ENCODE data around the gene TNFAIP8L1.

The TNFAIP8L1 gene

DNA sequence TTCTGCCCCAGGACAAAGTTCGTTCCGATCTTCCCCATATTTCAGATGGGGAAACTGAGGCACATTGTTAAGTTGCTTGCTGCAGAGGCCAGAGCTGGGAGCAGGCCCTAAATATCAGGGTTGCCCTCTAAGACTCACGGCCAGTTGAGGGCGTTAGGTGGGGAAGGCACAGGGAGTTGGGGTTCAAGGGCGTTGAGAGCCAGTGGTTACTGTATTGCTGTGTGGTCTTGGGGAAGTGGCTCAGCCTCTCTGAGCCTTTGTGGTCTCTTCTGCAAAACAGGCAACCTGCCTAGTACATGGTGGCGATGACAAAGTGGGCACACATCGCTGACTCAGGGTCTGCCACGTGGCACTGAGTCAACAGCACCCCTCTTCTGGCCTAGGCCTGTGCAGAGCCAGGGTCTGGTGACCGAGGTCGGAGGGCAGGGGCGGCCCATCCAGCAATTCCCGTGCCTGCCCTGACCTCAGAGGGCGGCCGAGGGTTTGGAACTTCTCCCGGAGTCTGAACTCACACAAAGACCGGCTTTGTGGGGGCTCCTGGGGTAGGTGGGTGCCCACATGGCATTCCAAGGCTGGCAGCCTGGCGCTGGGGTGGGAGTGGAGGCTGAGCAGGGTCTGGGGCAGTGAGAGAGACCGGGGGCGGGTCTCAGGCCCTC is 10.2 kb downstream of the TNFAIP8L1 start:
- Histone ChIP-seq H3K79me2 (no peaks in the 10 kb centered on the region), H3K4me2 (ENCODE audit: low read length) (no peak overlapping the region), H3K27me3 (ENCODE audit: control insufficient read depth, insufficient read depth, low read length) (no peaks in the 10 kb centered on the region), H2AFZ (no peak overlapping the region), H3K36me3 (ENCODE audit: control insufficient read depth, insufficient read depth, low read length) (no peaks in the 10 kb centered on the region), H3K27ac (no peak overlapping the region), H3K4me3 (ENCODE audit: low read depth, low read length) (no peak overlapping the region), H3K9me3 (ENCODE audit: control insufficient read depth, low read length) (no peaks in the 10 kb centered on the region), H3K9ac (no peak overlapping the region), H3K4me1 (no peaks in the 10 kb centered on the region)
- TF ChIP-seq, protein P1, sequence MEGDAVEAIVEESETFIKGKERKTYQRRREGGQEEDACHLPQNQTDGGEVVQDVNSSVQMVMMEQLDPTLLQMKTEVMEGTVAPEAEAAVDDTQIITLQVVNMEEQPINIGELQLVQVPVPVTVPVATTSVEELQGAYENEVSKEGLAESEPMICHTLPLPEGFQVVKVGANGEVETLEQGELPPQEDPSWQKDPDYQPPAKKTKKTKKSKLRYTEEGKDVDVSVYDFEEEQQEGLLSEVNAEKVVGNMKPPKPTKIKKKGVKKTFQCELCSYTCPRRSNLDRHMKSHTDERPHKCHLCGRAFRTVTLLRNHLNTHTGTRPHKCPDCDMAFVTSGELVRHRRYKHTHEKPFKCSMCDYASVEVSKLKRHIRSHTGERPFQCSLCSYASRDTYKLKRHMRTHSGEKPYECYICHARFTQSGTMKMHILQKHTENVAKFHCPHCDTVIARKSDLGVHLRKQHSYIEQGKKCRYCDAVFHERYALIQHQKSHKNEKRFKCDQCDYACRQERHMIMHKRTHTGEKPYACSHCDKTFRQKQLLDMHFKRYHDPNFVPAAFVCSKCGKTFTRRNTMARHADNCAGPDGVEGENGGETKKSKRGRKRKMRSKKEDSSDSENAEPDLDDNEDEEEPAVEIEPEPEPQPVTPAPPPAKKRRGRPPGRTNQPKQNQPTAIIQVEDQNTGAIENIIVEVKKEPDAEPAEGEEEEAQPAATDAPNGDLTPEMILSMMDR (IDR thresholded peaks at IDR 0.05): no peak

DNA sequence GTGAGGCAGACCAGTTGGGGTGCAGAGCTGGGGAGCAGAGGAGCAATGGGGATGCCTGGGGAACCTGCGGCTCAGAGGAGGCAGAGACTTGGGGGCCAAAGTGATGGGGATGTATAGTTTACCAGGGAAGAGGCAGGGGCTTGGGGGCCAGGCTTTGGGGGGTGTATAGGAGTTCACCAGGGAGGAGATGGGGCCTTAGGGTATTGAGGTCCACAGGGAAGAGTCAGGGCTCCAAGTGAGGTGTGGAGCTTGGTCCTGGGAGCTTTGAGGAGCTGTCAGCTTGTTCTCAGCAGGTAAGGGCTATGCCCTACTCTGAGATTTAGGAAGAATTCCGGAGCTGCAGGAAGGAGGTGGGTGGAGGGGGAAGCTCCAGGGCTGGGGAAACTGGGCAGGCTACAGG is 10.8 kb downstream of the TNFAIP8L1 start:
- H3K79me2 ChIP-seq: no peaks in the 10 kb centered on the region
- H3K9me3 ChIP-seq (ENCODE audit: control insufficient read depth, low read length): no peaks in the 10 kb centered on the region
- no peak overlapping the region for H2AFZ ChIP-seq
- H3K4me3 ChIP-seq (ENCODE audit: low read depth, low read length): no peak overlapping the region
- TF ChIP-seq, protein P1 (IDR thresholded peaks at IDR 0.05): no peak
- H3K27me3 ChIP-seq (ENCODE audit: control insufficient read depth, insufficient read depth, low read length): no peaks in the 10 kb centered on the region
- H3K27ac ChIP-seq: no peak overlapping the region
- no peaks in the 10 kb centered on the region for H3K4me1 ChIP-seq
- no peak overlapping the region for H3K9ac ChIP-seq
- H3K36me3 ChIP-seq (ENCODE audit: control insufficient read depth, insufficient read depth, low read length): no peaks in the 10 kb centered on the region
- no peak overlapping the region for H3K4me2 ChIP-seq (ENCODE audit: low read length)

DNA sequence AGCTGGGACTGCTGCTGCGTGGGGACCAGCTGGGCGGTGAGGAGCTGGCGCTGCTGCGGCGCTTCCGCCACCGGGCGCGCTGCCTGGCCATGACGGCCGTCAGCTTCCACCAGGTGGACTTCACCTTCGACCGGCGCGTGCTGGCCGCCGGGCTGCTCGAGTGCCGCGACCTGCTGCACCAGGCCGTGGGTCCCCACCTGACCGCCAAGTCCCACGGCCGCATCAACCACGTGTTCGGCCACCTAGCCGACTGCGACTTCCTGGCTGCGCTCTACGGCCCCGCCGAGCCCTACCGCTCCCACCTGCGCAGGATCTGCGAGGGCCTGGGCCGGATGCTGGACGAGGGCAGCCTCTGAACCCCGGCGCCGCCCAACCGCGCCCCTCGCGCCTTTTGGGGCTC is 12.8 kb downstream of the TNFAIP8L1 start:
- Histone ChIP-seq H3K9me3 (ENCODE audit: control insufficient read depth, low read length) (no peaks in the 10 kb centered on the region), H3K27me3 (ENCODE audit: control insufficient read depth, insufficient read depth, low read length) (no peaks in the 10 kb centered on the region), H3K79me2 (no peaks in the 10 kb centered on the region), H2AFZ (no peak overlapping the region), H3K27ac (no peak overlapping the region), H3K4me3 (ENCODE audit: low read depth, low read length) (no peak overlapping the region), H3K36me3 (ENCODE audit: control insufficient read depth, insufficient read depth, low read length) (no peaks in the 10 kb centered on the region), H3K4me2 (ENCODE audit: low read length) (no peak overlapping the region), H3K9ac (no peak overlapping the region), H3K4me1 (no peaks in the 10 kb centered on the region)
- TF ChIP-seq, protein P1 (IDR thresholded peaks at IDR 0.05): no peak

DNA sequence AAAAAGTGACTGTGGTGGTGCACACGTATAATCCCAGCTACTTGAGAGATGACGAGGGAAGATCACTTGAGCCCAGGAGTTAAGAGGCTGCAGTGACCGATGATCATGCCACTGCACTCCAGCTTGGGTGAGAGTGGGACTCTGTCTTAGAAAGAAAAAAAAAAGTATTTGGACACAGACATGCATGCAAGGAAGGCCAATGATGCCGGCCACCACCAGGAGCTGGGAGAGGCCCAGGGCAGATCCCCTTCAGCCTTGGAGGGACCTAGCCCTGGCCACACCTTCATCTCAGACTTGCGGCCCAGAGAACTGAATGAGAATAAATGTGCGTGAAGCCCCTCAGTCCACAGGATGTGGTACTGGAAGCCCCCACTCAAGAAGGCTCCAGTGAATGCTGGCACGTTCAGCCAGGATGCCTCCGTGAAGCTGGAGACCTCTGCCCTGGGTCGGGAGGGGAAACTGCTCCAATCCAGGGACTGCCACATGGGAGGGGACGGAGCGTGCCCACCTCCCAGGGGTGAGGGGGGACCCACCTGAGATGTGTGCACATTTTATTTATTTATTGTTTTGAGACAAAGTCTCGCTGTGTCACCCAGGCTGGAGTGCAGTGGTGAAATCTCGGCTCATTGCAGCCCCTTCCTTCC is 14.6 kb downstream of the TNFAIP8L1 start:
- Histone ChIP-seq H3K9ac (no peak overlapping the region), H3K4me3 (ENCODE audit: low read depth, low read length) (no peak overlapping the region), H2AFZ (no peak overlapping the region), H3K36me3 (ENCODE audit: control insufficient read depth, insufficient read depth, low read length) (no peaks in the 10 kb centered on the region), H3K4me1 (no peaks in the 10 kb centered on the region), H3K27ac (no peak overlapping the region), H3K9me3 (ENCODE audit: control insufficient read depth, low read length) (no peaks in the 10 kb centered on the region), H3K4me2 (ENCODE audit: low read length) (no peak overlapping the region), H3K27me3 (ENCODE audit: control insufficient read depth, insufficient read depth, low read length) (no peaks in the 10 kb centered on the region), H3K79me2 (no peaks in the 10 kb centered on the region)
- TF ChIP-seq, protein P1 (IDR thresholded peaks at IDR 0.05): no peak
